Measurements from ENCODE around the gene BHLHE41. TPM values are rescaled to one million over a fixed set of nuclear protein-coding genes. Genes with fewer than 3 reads are reported as not detected.

BHLHE41 gene
- total RNA-seq, 1 experiment from 2014 or later, result 44.1 TPM

GRCh38 chr12:26080911-26081310 lies 43.9 kb downstream of the BHLHE41 start:
- CTCF ChIA-PET, result no interaction called here
- TF ChIP-seq CTCF (IDR thresholded peaks at IDR 0.05; ENCODE audit: unreplicated experiment), result no peak
- no peak for DNase-seq
- Mint-ChIP-seq H3K4me1 (ENCODE audit: low read depth, unreplicated experiment) (peaks cover 8% of the 10 kb centered on the region), H3K27me3 (ENCODE audit: unreplicated experiment) (no peaks in the 10 kb centered on the region), H3K4me3 (ENCODE audit: low read depth, unreplicated experiment) (no peak overlapping the region), H3K27ac (ENCODE audit: unreplicated experiment) (no peak overlapping the region), H3K9me3 (ENCODE audit: low read depth, unreplicated experiment) (peaks cover 8% of the 10 kb centered on the region), H3K36me3 (ENCODE audit: insufficient read depth, unreplicated experiment) (no peaks in the 10 kb centered on the region)
- no TSS peak for BruUV-seq (replicated peaks)
- intact Hi-C loops (cut with micrococcal nuclease; ENCODE audit: unreplicated experiment), result no loop called here

- no peak for DNase-seq
- CTCF ChIA-PET, result no interaction called here
- Mint-ChIP-seq H3K9me3 (ENCODE audit: low read depth, unreplicated experiment) (peaks cover 6% of the 10 kb centered on the region), H3K4me1 (ENCODE audit: low read depth, unreplicated experiment) (peaks cover 8% of the 10 kb centered on the region), H3K27ac (ENCODE audit: unreplicated experiment) (no peak overlapping the region), H3K27me3 (ENCODE audit: unreplicated experiment) (no peaks in the 10 kb centered on the region), H3K36me3 (ENCODE audit: insufficient read depth, unreplicated experiment) (no peaks in the 10 kb centered on the region), H3K4me3 (ENCODE audit: low read depth, unreplicated experiment) (no peak overlapping the region)
- BruUV-seq (replicated peaks), result no TSS peak
- no peak for TF ChIP-seq CTCF (IDR thresholded peaks at IDR 0.05; ENCODE audit: unreplicated experiment)
- intact Hi-C loops (cut with micrococcal nuclease; ENCODE audit: unreplicated experiment), result no loop called here
These were observed 46.7 kb downstream of the BHLHE41 start for GRCh38 chr12:26077915-26078702.

Other genes with a start within 250 kb of the BHLHE41 start
- gene RASSF8, start 166.4 kb downstream of the BHLHE41 start, total RNA-seq (2022), result 17.4 and 26.6 TPM in 2 replicates
- 7.0 and 8.9 TPM in 2 replicates for gene SSPN, start 70.5 kb upstream of the BHLHE41 start, total RNA-seq (2022)

Measured in Calu3 (cell line).